ENCODE results near the gene CAPN13.
A peak's percentile ranks its signal among the peaks of the same experiment; 100 is the strongest.

The CAPN13 gene

GRCh38 chr2:30691091-30691947, 115.9 kb downstream of the CAPN13 start:
- DNase-seq: no peak
- Histone ChIP-seq H3K36me3 (no peaks in the 10 kb centered on the region), H3K4me3 (no peak overlapping the region), H3K27me3 (no peaks in the 10 kb centered on the region), H3K27ac (peak overlapping the region; percentile 87 to 95), H3K4me1 (peaks cover 0 to 93% (median 61%) of the 10 kb centered on the region in 4 donors), H3K9me3 (no peaks in the 10 kb centered on the region)
- TF ChIP-seq CTCF (IDR thresholded peaks at IDR 0.05): no peak
- intact Hi-C loops (cut with DNase I; ENCODE audit: low total_unique reads): loop anchor here (10.0 kb wide), 1 partner anchor 107 kb away; no protein-coding TSS in a partner anchor

GRCh38 chr2:30690126-30690561, 117.1 kb downstream of the CAPN13 start:
- intact Hi-C loops (cut with DNase I; ENCODE audit: low total_unique reads): loop anchor here (10.0 kb wide), 1 partner anchor 105 kb away; no protein-coding TSS in a partner anchor
- Histone ChIP-seq H3K27ac (peak overlapping the region; percentile 87 to 95), H3K4me3 (no peak overlapping the region), H3K36me3 (no peaks in the 10 kb centered on the region), H3K4me1 (peaks cover 0 to 92% (median 64%) of the 10 kb centered on the region in 4 donors), H3K9me3 (no peaks in the 10 kb centered on the region), H3K27me3 (no peaks in the 10 kb centered on the region)
- peak in 1 of 2 donors; percentile 81 for DNase-seq
- no peak for TF ChIP-seq CTCF (IDR thresholded peaks at IDR 0.05)

- peak overlapping the region; percentile 87 to 95 for H3K27ac ChIP-seq
Measured at GRCh38 chr2:30689496-30690125, 117.6 kb downstream of the CAPN13 start.

GRCh38 chr2:30688956-30689401, 118.3 kb downstream of the CAPN13 start:
- Histone ChIP-seq H3K27ac (peak overlapping the region; percentile 87 to 95), H3K4me3 (no peak overlapping the region), H3K4me1 (peaks cover 0 to 81% (median 53%) of the 10 kb centered on the region in 4 donors), H3K9me3 (no peaks in the 10 kb centered on the region), H3K36me3 (no peaks in the 10 kb centered on the region), H3K27me3 (no peaks in the 10 kb centered on the region)
- peak in 1 of 2 donors; percentile 82 for DNase-seq
- intact Hi-C loops (cut with DNase I; ENCODE audit: low total_unique reads): loop anchor here (10.0 kb wide), 1 partner anchor 184 kb away; no protein-coding TSS in a partner anchor
- TF ChIP-seq CTCF (IDR thresholded peaks at IDR 0.05): no peak

More at GRCh38 chr2:30689496-30690125, 117.6 kb downstream of the CAPN13 start:
- H3K4me1 ChIP-seq: peaks cover 0 to 87% (median 60%) of the 10 kb centered on the region in 4 donors
- DNase-seq: peak in 1 of 2 donors; percentile 63
- intact Hi-C loops (cut with DNase I; ENCODE audit: low total_unique reads): loop anchor here (10.0 kb wide), 2 partner anchors 105 to 185 kb away; no protein-coding TSS in a partner anchor
- no peak overlapping the region for H3K4me3 ChIP-seq
- no peaks in the 10 kb centered on the region for H3K36me3 ChIP-seq
- H3K27me3 ChIP-seq: no peaks in the 10 kb centered on the region
- TF ChIP-seq CTCF (IDR thresholded peaks at IDR 0.05): no peak
- no peaks in the 10 kb centered on the region for H3K9me3 ChIP-seq

GRCh38 chr2:30686669-30687068, 120.6 kb downstream of the CAPN13 start:
- no peak for TF ChIP-seq CTCF (IDR thresholded peaks at IDR 0.05)
- peaks cover 0 to 57% (median 46%) of the 10 kb centered on the region in 4 donors for H3K4me1 ChIP-seq
- H3K27me3 ChIP-seq: no peaks in the 10 kb centered on the region
- no peaks in the 10 kb centered on the region for H3K9me3 ChIP-seq
- H3K36me3 ChIP-seq: no peaks in the 10 kb centered on the region
- DNase-seq: no peak
- intact Hi-C loops (cut with DNase I; ENCODE audit: low total_unique reads): loop anchor here (10.0 kb wide), 1 partner anchor 182 kb away; no protein-coding TSS in a partner anchor
- H3K27ac ChIP-seq: peak overlapping the region; percentile 87 to 95
- no peak overlapping the region for H3K4me3 ChIP-seq

All from tibial artery (tissue), 4 donors.